Panc1 (cell line): ENCODE data around the gene THRAP3.

Experiments
- CTCF ChIP-seq: fragments of 450-650 bp; IDR thresholded peaks from 2 replicates; pipeline ENCODE4 v1.5.1; 2017; ENCODE audit warnings: mild to moderate bottlenecking
- POLR2AphosphoS5 ChIP-seq: IDR thresholded peaks from 2 replicates; pipeline ENCODE4 v1.6.1; 2012; ENCODE audit warnings: mild to moderate bottlenecking, low read depth, low read length, moderate library complexity
- SIN3A ChIP-seq: IDR thresholded peaks from 2 replicates; pipeline ENCODE4 v1.6.1; 2012; ENCODE audit warnings: low read depth, mild to moderate bottlenecking, low read length, moderate library complexity, borderline replicate concordance; ENCODE audit not compliant: insufficient read depth
- TF ChIP-seq, protein P1 (sequence below), 2 experiments: IDR thresholded peaks; 2 replicates each; pipeline ENCODE4 v1.6.1; 2011 to 2012; ENCODE audit warnings: low read depth in 2 of 2, control low read depth in 1 of 2, low read length in 1 of 2, mild to moderate bottlenecking in 1 of 2, moderate library complexity in 1 of 2; ENCODE audit not compliant: insufficient read depth in 1 of 2

DNA sequence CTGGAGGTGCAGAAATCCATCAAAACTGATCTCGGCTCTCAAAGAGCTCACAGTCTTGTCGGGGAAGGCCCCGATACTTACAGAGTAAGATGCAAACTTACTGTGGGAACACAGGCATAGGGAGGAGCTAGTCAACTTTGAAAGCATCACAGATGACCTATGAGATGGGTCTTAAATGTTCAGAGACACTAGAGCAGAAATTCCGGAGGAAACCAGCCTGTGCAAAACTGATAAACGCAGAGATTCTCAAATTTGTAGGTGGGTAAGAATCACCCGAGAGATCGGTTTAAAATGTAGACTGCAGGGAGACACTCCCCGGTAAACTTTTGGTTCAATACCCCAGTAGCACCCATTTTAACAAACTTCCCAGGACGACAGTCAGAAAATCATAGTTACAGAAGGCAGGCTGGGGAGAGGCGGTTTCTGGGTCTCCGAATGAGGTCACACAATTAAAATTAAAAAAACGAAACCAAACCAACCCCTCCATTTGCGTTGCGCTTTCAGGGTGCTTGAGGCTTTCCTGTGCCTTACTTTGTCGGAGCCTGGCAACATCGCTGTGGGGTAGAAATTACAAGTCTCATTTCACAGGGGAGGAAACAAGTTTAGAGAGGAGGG lies 755 bp upstream of the THRAP3 start:
- TF ChIP-seq CTCF = no peak
- TF ChIP-seq POLR2AphosphoS5 = no peak
- TF ChIP-seq, protein P1, sequence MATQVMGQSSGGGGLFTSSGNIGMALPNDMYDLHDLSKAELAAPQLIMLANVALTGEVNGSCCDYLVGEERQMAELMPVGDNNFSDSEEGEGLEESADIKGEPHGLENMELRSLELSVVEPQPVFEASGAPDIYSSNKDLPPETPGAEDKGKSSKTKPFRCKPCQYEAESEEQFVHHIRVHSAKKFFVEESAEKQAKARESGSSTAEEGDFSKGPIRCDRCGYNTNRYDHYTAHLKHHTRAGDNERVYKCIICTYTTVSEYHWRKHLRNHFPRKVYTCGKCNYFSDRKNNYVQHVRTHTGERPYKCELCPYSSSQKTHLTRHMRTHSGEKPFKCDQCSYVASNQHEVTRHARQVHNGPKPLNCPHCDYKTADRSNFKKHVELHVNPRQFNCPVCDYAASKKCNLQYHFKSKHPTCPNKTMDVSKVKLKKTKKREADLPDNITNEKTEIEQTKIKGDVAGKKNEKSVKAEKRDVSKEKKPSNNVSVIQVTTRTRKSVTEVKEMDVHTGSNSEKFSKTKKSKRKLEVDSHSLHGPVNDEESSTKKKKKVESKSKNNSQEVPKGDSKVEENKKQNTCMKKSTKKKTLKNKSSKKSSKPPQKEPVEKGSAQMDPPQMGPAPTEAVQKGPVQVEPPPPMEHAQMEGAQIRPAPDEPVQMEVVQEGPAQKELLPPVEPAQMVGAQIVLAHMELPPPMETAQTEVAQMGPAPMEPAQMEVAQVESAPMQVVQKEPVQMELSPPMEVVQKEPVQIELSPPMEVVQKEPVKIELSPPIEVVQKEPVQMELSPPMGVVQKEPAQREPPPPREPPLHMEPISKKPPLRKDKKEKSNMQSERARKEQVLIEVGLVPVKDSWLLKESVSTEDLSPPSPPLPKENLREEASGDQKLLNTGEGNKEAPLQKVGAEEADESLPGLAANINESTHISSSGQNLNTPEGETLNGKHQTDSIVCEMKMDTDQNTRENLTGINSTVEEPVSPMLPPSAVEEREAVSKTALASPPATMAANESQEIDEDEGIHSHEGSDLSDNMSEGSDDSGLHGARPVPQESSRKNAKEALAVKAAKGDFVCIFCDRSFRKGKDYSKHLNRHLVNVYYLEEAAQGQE (IDR thresholded peaks at IDR 0.05; ENCODE audit: insufficient read depth in 1 of 2, low read depth in 2 of 2, low read length in 1 of 2) = no peak
- TF ChIP-seq SIN3A = no peak
